Suprapubic skin (tissue), 4 donors: ENCODE measurements around the gene MYORG.

Experiments
- EP300 ChIP-seq: sonication (generic); formaldehyde crosslinking; IDR thresholded peaks from one replicate; pipeline ENCODE4 v1.6.1; 2017; ENCODE audit warnings: antibody characterized with exemption
- POLR2A ChIP-seq, 2 donors: fragments of 450-650 bp; IDR thresholded peaks; one replicate each; pipeline ENCODE4 v1.6.1; 2017; ENCODE audit warnings: antibody characterized with exemption in 2 of 2, mild to moderate bottlenecking in 2 of 2, moderate library complexity in 2 of 2
- POLR2AphosphoS5 ChIP-seq, 3 donors: sonication (generic); formaldehyde crosslinking; IDR thresholded peaks; one replicate each; pipeline ENCODE4 v1.6.1; 2017; ENCODE audit warnings: antibody characterized with exemption in 3 of 3
- TF ChIP-seq, protein P1 (sequence below), 2 donors: fragments of 200-600 bp in 1 of 2; fragments of 450-650 bp in 1 of 2; sonication (generic) in 1 of 2; IDR thresholded peaks; one replicate each; pipeline ENCODE4 v1.5.1; 2016 to 2019; ENCODE audit warnings: antibody characterized with exemption in 2 of 2, mild to moderate bottlenecking in 1 of 2, moderate library complexity in 1 of 2

DNA sequence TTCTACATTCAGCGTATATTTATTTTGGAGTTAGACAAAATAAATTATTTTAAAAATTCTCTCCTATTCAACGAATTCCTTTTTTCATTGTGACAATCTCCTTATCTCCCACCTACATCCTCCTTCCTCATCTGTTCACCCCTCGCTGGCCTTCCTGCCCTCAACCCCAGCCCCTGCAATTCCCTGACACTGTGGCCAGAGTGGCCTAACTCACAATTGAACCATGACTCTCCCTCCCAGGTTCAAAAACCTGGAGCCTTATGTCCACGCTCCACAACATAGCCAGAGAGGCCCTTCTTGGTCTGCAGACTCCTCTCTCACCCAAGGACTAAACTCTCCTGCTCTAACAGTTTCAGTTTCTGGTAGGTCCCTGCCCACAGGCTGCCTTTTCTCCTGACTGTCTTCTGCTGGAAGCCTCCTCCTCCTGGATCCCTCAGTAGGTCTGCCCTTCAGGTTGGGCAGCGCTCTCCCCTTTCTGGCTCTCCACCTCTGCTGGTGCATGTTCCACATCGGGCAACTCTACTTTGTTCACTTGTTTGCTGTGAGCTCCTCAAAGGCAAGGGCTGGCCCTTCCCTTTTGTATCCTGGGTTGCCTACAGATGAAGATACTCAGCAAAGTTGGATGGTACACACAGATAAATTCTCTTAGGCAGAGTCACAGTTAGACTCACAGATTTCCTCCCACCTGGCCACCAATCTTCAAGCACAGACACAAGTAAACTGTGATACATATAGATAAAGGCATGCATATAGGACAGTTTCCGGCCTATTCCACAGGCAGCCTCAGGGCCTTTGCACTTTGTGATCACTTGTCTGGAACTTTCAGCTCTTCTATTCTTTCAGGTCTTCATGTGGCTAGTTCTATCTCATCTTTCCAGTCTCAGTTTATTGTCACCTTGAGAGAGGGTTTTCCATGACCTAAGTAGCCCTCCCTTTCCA lies 19.8 kb upstream of the MYORG start:
- TF ChIP-seq, protein P1, sequence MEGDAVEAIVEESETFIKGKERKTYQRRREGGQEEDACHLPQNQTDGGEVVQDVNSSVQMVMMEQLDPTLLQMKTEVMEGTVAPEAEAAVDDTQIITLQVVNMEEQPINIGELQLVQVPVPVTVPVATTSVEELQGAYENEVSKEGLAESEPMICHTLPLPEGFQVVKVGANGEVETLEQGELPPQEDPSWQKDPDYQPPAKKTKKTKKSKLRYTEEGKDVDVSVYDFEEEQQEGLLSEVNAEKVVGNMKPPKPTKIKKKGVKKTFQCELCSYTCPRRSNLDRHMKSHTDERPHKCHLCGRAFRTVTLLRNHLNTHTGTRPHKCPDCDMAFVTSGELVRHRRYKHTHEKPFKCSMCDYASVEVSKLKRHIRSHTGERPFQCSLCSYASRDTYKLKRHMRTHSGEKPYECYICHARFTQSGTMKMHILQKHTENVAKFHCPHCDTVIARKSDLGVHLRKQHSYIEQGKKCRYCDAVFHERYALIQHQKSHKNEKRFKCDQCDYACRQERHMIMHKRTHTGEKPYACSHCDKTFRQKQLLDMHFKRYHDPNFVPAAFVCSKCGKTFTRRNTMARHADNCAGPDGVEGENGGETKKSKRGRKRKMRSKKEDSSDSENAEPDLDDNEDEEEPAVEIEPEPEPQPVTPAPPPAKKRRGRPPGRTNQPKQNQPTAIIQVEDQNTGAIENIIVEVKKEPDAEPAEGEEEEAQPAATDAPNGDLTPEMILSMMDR (IDR thresholded peaks at IDR 0.05): no peak
- TF ChIP-seq POLR2AphosphoS5 (IDR thresholded peaks at IDR 0.05): no peak
- no peak for TF ChIP-seq EP300
- no peak for TF ChIP-seq POLR2A (IDR thresholded peaks at IDR 0.05)
